H9 (cell line): ENCODE results near the gene TMEM63A. TPM values are rescaled to one million over a fixed set of nuclear protein-coding genes. Genes with fewer than 3 reads are reported as not detected.

Source experiments
- DNase-seq: peaks from one replicate; pipeline ENCODE4 v3.0.0-alpha.2; 2017
- H2AFZ ChIP-seq: one replicate; pipeline ENCODE4 v1.6.1; 2013; ENCODE audit warnings: mild to moderate bottlenecking, low read length, control low read depth, moderate library complexity
- H2AK5ac ChIP-seq: 2 replicates; pipeline ENCODE4 v1.6.1; 2013; ENCODE audit warnings: low read length, control low read depth, mixed read lengths; ENCODE audit not compliant: insufficient read length
- H2BK120ac ChIP-seq: one replicate; pipeline ENCODE4 v1.6.1; 2013; ENCODE audit warnings: low read depth, mild to moderate bottlenecking, low read length, control low read depth, inconsistent platforms; ENCODE audit not compliant: poor library complexity, severe bottlenecking
- H2BK12ac ChIP-seq: 2 replicates; pipeline ENCODE4 v1.6.1; 2013; ENCODE audit warnings: low read length, control low read depth, mixed read lengths, low read depth; ENCODE audit not compliant: insufficient read length
- H2BK15ac ChIP-seq: 2 replicates; pipeline ENCODE4 v1.6.1; 2013; ENCODE audit warnings: low read depth, low read length, control low read depth
- H2BK20ac ChIP-seq: one replicate; pipeline ENCODE4 v1.6.1; 2013; ENCODE audit warnings: low read depth, mild to moderate bottlenecking, low read length, control low read depth, inconsistent platforms; ENCODE audit not compliant: poor library complexity, severe bottlenecking
- H2BK5ac ChIP-seq: 2 replicates; pipeline ENCODE4 v1.6.1; 2013; ENCODE audit warnings: low read length, control low read depth, mixed read lengths; ENCODE audit not compliant: insufficient read length
- H3K14ac ChIP-seq: 2 replicates; pipeline ENCODE4 v1.6.1; 2013; ENCODE audit warnings: low read length, control low read depth; ENCODE audit not compliant: insufficient read depth
- H3K18ac ChIP-seq: 2 replicates; pipeline ENCODE4 v1.6.1; 2013; ENCODE audit warnings: low read depth, mild to moderate bottlenecking, mixed read lengths, low read length, control low read depth; ENCODE audit not compliant: insufficient read length
- H3K23ac ChIP-seq: 2 replicates; pipeline ENCODE4 v1.6.1; 2013; ENCODE audit warnings: low read length, control low read depth, mixed read lengths, low read depth; ENCODE audit not compliant: insufficient read length
- H3K23me2 ChIP-seq: 2 replicates; pipeline ENCODE4 v1.6.1; 2013; ENCODE audit warnings: low read depth, mild to moderate bottlenecking, mixed read lengths, low read length, control low read depth; ENCODE audit not compliant: insufficient read length, poor library complexity, severe bottlenecking
- H3K27ac ChIP-seq: 2 replicates; pipeline ENCODE4 v1.5.1; 2013; ENCODE audit warnings: low read length, control low read depth, mixed read lengths, low read depth; ENCODE audit not compliant: insufficient read length
- H3K27me3 ChIP-seq: 2 replicates; pipeline ENCODE4 v1.6.1; 2013; ENCODE audit warnings: low read length, control low read depth, inconsistent platforms; ENCODE audit not compliant: insufficient read depth
- H3K4ac ChIP-seq: 2 replicates; pipeline ENCODE4 v1.6.1; 2013; ENCODE audit warnings: low read depth, mild to moderate bottlenecking, control low read depth, inconsistent platforms, low read length, moderate library complexity
- H3K4me1 ChIP-seq: 2 replicates; pipeline ENCODE4 v1.6.1; 2013; ENCODE audit warnings: low read length, control low read depth, inconsistent platforms; ENCODE audit not compliant: insufficient read depth
- H3K4me2 ChIP-seq: 2 replicates; pipeline ENCODE4 v1.6.1; 2013; ENCODE audit warnings: low read length, control low read depth, mixed read lengths; ENCODE audit not compliant: insufficient read length, insufficient read depth
- H3K56ac ChIP-seq: 2 replicates; pipeline ENCODE4 v1.6.1; 2013; ENCODE audit warnings: low read depth, mild to moderate bottlenecking, mixed read lengths, low read length, control low read depth; ENCODE audit not compliant: insufficient read length
- H3K79me1 ChIP-seq: 2 replicates; pipeline ENCODE4 v1.6.1; 2013; ENCODE audit warnings: low read depth, mild to moderate bottlenecking, moderate library complexity, low read length, control low read depth, inconsistent platforms; ENCODE audit not compliant: insufficient read depth, poor library complexity, severe bottlenecking
- H3K79me2 ChIP-seq: 2 replicates; pipeline ENCODE4 v1.6.1; 2013; ENCODE audit warnings: low read length, control low read depth, inconsistent platforms; ENCODE audit not compliant: insufficient read depth
- H3K9ac ChIP-seq: 2 replicates; pipeline ENCODE4 v1.6.1; 2013; ENCODE audit warnings: low read length, control low read depth, mixed read lengths; ENCODE audit not compliant: insufficient read length; ENCODE audit errors: extremely low read depth
- H3K9me3 ChIP-seq: one replicate; pipeline ENCODE4 v1.6.1; 2013; ENCODE audit warnings: low read depth, low read length, inconsistent platforms; ENCODE audit not compliant: control insufficient read depth
- H3T11ph ChIP-seq: one replicate; pipeline ENCODE4 v1.6.1; 2013; ENCODE audit warnings: mild to moderate bottlenecking, low read length, control low read depth, inconsistent platforms
- H4K20me1 ChIP-seq: one replicate; pipeline ENCODE4 v1.6.1; 2013; ENCODE audit not compliant: control insufficient read depth, insufficient read length, insufficient read depth
- H4K5ac ChIP-seq: 2 replicates; pipeline ENCODE4 v1.6.1; 2013; ENCODE audit warnings: low read depth, mild to moderate bottlenecking, mixed read lengths, low read length, control low read depth; ENCODE audit not compliant: insufficient read length
- H4K8ac ChIP-seq: replicated peaks from 2 replicates; pipeline ENCODE4 v1.6.1; 2013; ENCODE audit warnings: low read length, control low read depth, mixed read lengths, low read depth; ENCODE audit not compliant: insufficient read length
- H4K91ac ChIP-seq: 2 replicates; pipeline ENCODE4 v1.6.1; 2013; ENCODE audit warnings: low read depth, mild to moderate bottlenecking, moderate library complexity, mixed read lengths, low read length, control low read depth; ENCODE audit not compliant: insufficient read length
- H3K27ac Mint-ChIP-seq, 3 experiments: 2 replicates in 2 of 3; 3 replicates in 1 of 3; pipeline ENCODE4 v1.8.0; 2020 to 2021; ENCODE audit warnings: mixed read lengths in 3 of 3, mild to moderate bottlenecking in 1 of 3, moderate library complexity in 1 of 3
- H3K27me3 Mint-ChIP-seq: 2 replicates; pipeline ENCODE4 v1.8.0; 2021; ENCODE audit warnings: low read depth, mild to moderate bottlenecking, moderate library complexity, mixed read lengths
- H3K36me3 Mint-ChIP-seq, 3 experiments: 2 replicates in 2 of 3; 3 replicates in 1 of 3; pipeline ENCODE4 v1.8.0; 2020 to 2021; ENCODE audit warnings: low read depth in 3 of 3, mixed read lengths in 3 of 3; ENCODE audit not compliant: insufficient read depth in 1 of 3
- H3K4me1 Mint-ChIP-seq, 2 experiments: 2 replicates each; pipeline ENCODE4 v1.8.0; 2020; ENCODE audit warnings: mixed read lengths in 2 of 2
- H3K4me3 Mint-ChIP-seq, 2 experiments: 2 replicates in 1 of 2; 3 replicates in 1 of 2; pipeline ENCODE4 v1.8.0; 2020 to 2021; ENCODE audit warnings: mild to moderate bottlenecking in 2 of 2, mixed read lengths in 2 of 2, moderate library complexity in 1 of 2
- H3K9me3 Mint-ChIP-seq, 2 experiments: 2 replicates in 1 of 2; 3 replicates in 1 of 2; pipeline ENCODE4 v1.8.0; 2020; ENCODE audit warnings: mild to moderate bottlenecking in 2 of 2, mixed read lengths in 2 of 2, moderate library complexity in 1 of 2
- WGBS: extraction: QIAGEN DNeasy Blood & Tissue Kit; methylation state at CpG from one replicate; pipeline ENCODE4 v1.1.7; 2013; ENCODE audit warnings: missing lambda C conversion rate, low lambda C conversion rate, mixed read lengths; ENCODE audit not compliant: insufficient read length; ENCODE audit errors: extremely low coverage; 5-methylcytosine and 5-hydroxymethylcytosine counted together
- total RNA-seq: library from RNA; stranded (reverse); gene quantifications from 2 replicates; pipeline ENCODE4 v1.2.1, GENCODE V29; 2021
- TF ChIP-seq, protein P1 (sequence below): fragments of 200-600 bp; sonication (generic); conservative IDR thresholded peaks from 3 replicates; pipeline ENCODE4 v1.8.0; 2021; ENCODE audit warnings: antibody characterized with exemption, mild to moderate bottlenecking

Gene TMEM63A
- total RNA-seq, 1 experiment from 2014 or later = 75.7 TPM

DNA sequence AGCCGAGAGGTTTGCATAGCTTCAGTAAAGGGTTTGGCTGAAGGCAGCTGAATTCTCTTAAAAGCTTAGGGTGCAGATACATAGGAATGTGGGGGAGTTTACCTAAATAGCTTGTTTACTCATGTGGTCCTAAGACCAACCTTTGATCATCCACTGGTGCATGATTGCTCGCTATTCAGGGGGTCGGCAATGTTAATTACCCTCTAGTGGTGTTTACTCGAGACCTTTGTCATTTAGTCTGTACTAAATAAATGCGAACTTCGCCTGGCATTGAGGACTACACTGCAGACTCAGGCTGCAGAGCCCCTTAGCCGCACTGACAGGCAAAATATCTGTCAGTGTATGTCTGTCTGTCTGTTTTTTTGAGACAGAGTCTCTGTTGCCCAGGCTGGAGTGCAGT, 31.8 kb downstream of the TMEM63A start:
- H2AFZ ChIP-seq = no peak overlapping the region
- no peaks in the 10 kb centered on the region for H3K27me3 Mint-ChIP-seq
- no peaks in the 10 kb centered on the region for H3K79me1 ChIP-seq
- no CpG with 5 or more reads among the region's 7 CpGs for WGBS
- H3K4me3 Mint-ChIP-seq = no peak overlapping the region
- no peaks in the 10 kb centered on the region; the same call in 1 of the 2 replicates for H3K27me3 ChIP-seq
- H3K9ac ChIP-seq = no peak overlapping the region
- no peaks in the 10 kb centered on the region for H3K4me1 ChIP-seq
- H3K27ac Mint-ChIP-seq = peak overlapping the region in 1 of 3 experiments; percentile 82; a peak in 1 of 7 replicates
- no peak overlapping the region for H2BK120ac ChIP-seq
- H3T11ph ChIP-seq = no peak overlapping the region
- no peak overlapping the region for H3K23ac ChIP-seq
- TF ChIP-seq, protein P1, sequence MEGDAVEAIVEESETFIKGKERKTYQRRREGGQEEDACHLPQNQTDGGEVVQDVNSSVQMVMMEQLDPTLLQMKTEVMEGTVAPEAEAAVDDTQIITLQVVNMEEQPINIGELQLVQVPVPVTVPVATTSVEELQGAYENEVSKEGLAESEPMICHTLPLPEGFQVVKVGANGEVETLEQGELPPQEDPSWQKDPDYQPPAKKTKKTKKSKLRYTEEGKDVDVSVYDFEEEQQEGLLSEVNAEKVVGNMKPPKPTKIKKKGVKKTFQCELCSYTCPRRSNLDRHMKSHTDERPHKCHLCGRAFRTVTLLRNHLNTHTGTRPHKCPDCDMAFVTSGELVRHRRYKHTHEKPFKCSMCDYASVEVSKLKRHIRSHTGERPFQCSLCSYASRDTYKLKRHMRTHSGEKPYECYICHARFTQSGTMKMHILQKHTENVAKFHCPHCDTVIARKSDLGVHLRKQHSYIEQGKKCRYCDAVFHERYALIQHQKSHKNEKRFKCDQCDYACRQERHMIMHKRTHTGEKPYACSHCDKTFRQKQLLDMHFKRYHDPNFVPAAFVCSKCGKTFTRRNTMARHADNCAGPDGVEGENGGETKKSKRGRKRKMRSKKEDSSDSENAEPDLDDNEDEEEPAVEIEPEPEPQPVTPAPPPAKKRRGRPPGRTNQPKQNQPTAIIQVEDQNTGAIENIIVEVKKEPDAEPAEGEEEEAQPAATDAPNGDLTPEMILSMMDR = no peak
- no peak overlapping the region for H2BK20ac ChIP-seq
- peaks cover 4% of the 10 kb centered on the region for H3K9me3 ChIP-seq
- H3K18ac ChIP-seq = no peak overlapping the region
- no peak overlapping the region for H3K27ac ChIP-seq
- peaks cover 4 to 14% of the 10 kb centered on the region in 2 experiments for H3K4me1 Mint-ChIP-seq
- H3K9me3 Mint-ChIP-seq = peaks cover 5 to 9% of the 10 kb centered on the region in 2 experiments
- H3K4ac ChIP-seq = no peak overlapping the region
- no peak overlapping the region for H2BK15ac ChIP-seq
- H3K14ac ChIP-seq = no peak overlapping the region
- H4K20me1 ChIP-seq = peaks cover 2% of the 10 kb centered on the region
- H4K5ac ChIP-seq = no peak overlapping the region
- peaks cover 73 to 91% (median 77%) of the 10 kb centered on the region in 3 experiments for H3K36me3 Mint-ChIP-seq
- H3K4me2 ChIP-seq = no peak overlapping the region
- H3K23me2 ChIP-seq = no peaks in the 10 kb centered on the region
- H3K79me2 ChIP-seq = no peaks in the 10 kb centered on the region
- H4K8ac ChIP-seq = no peak overlapping the region
- H2BK12ac ChIP-seq = no peak overlapping the region
- no peak overlapping the region for H4K91ac ChIP-seq
- no peak overlapping the region for H2AK5ac ChIP-seq
- H3K56ac ChIP-seq = no peak overlapping the region
- H2BK5ac ChIP-seq = no peak overlapping the region
- DNase-seq = peak; percentile 19
